Left lung (tissue), 10 donors: ENCODE data around the gene DSTYK. TPM values are rescaled to one million over a fixed set of nuclear protein-coding genes. Genes with fewer than 3 reads are reported as not detected.

Source experiments
- ATAC-seq: fragments of 200-7000 bp; cut with Tn5 transposase; one replicate; pipeline ENCODE4 v1.9.1; 2020; ENCODE audit warnings: moderate library complexity
- DNase-seq, 4 donors: peaks; one replicate each; pipeline ENCODE4 v3.0.0-alpha.2; 2013 to 2020
- H3K27ac ChIP-seq, 2 donors: fragments of 200-600 bp; sonication (generic) in 1 of 2; one replicate each; pipeline versions ENCODE4 v1.5.0 to v1.8.0; 2020 to 2021
- H3K27me3 ChIP-seq, 2 donors: fragments of 200-600 bp; sonication (generic) in 1 of 2; one replicate each; pipeline versions ENCODE4 v1.5.0 to v1.8.0; 2020 to 2021
- H3K36me3 ChIP-seq, 2 donors: fragments of 200-600 bp; sonication (generic) in 1 of 2; one replicate each; pipeline versions ENCODE4 v1.5.0 to v1.8.0; 2020 to 2021
- H3K4me1 ChIP-seq, 2 donors: fragments of 200-600 bp; one replicate each; pipeline ENCODE4 v1.8.0; 2021
- H3K4me3 ChIP-seq, 2 donors: fragments of 200-600 bp; sonication (generic) in 1 of 2; one replicate each; pipeline versions ENCODE4 v1.5.0 to v1.8.0; 2020 to 2021; ENCODE audit warnings: mild to moderate bottlenecking in 1 of 2
- H3K9me3 ChIP-seq, 2 donors: fragments of 200-600 bp; sonication (generic) in 1 of 2; one replicate each; pipeline versions ENCODE4 v1.5.0 to v1.8.0; 2020 to 2021
- intact Hi-C, 2 donors: fragments of 100-400 bp; cut with DNase I; formaldehyde crosslinking; loops; one replicate each; pipeline versions ENCODE4 v1.11.2 to v1.14.2; 2022
- polyA plus RNA-seq, 6 donors: library from polyadenylated mRNA; unstranded; fragments of 120-200 nt; gene quantifications; one replicate each; pipeline ENCODE4 v1.2.1, GENCODE V29; 2013; ENCODE audit not compliant: insufficient read length in 6 of 6
- total RNA-seq, 2 donors: library from RNA; stranded (reverse); fragmentation: NEBNext Ultra II Directional; extraction: Animal tissue kit (Norgen Biotek cat#: 25700); gene quantifications; one replicate each; pipeline ENCODE4 v1.2.1, GENCODE V29; 2021
- TF ChIP-seq, protein P1 (sequence below), 2 donors: fragments of 200-600 bp; sonication (generic) in 1 of 2; IDR thresholded peaks; one replicate each; pipeline versions ENCODE4 v1.5.0 to v1.8.0; 2021; ENCODE audit warnings: antibody characterized with exemption in 2 of 2
- donor health status: DM: no; HTN: yes; CAD: no.
- donor health status: DM: no; HTN: no; CAD: no.

The DSTYK gene
- total and polyA plus RNA-seq, 8 donors: 11.1 to 18.4 (median 17.1) TPM

DNA sequence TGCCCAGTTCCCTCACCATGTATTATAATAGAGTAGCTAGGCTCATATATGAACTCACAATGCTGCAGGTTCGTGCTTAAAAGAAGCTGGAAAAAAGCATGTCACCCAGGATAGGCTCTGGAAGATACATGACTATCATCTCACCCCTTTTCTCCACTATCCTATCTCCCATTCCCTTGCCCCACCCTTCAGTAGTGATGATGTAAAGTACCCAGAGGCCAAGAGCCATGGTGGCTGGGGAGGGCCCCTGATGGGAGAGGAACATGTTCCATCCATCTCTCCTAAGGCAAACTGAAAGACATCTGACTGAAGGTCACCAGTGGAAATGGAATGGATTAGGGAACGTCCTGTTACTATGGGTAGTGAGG lies 69.4 kb downstream of the DSTYK start:
- no peak overlapping the region for H3K27ac ChIP-seq
- intact Hi-C loops: no loop called here
- H3K27me3 ChIP-seq: no peaks in the 10 kb centered on the region
- H3K4me3 ChIP-seq: no peak overlapping the region
- peaks cover 0 to 8% of the 10 kb centered on the region in 2 donors for H3K4me1 ChIP-seq
- DNase-seq (no peak), ATAC-seq (no peak)
- TF ChIP-seq, protein P1, sequence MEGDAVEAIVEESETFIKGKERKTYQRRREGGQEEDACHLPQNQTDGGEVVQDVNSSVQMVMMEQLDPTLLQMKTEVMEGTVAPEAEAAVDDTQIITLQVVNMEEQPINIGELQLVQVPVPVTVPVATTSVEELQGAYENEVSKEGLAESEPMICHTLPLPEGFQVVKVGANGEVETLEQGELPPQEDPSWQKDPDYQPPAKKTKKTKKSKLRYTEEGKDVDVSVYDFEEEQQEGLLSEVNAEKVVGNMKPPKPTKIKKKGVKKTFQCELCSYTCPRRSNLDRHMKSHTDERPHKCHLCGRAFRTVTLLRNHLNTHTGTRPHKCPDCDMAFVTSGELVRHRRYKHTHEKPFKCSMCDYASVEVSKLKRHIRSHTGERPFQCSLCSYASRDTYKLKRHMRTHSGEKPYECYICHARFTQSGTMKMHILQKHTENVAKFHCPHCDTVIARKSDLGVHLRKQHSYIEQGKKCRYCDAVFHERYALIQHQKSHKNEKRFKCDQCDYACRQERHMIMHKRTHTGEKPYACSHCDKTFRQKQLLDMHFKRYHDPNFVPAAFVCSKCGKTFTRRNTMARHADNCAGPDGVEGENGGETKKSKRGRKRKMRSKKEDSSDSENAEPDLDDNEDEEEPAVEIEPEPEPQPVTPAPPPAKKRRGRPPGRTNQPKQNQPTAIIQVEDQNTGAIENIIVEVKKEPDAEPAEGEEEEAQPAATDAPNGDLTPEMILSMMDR (IDR thresholded peaks at IDR 0.05): no peak
- no peaks in the 10 kb centered on the region for H3K9me3 ChIP-seq
- peaks cover 0 to 17% of the 10 kb centered on the region in 2 donors for H3K36me3 ChIP-seq

DNA sequence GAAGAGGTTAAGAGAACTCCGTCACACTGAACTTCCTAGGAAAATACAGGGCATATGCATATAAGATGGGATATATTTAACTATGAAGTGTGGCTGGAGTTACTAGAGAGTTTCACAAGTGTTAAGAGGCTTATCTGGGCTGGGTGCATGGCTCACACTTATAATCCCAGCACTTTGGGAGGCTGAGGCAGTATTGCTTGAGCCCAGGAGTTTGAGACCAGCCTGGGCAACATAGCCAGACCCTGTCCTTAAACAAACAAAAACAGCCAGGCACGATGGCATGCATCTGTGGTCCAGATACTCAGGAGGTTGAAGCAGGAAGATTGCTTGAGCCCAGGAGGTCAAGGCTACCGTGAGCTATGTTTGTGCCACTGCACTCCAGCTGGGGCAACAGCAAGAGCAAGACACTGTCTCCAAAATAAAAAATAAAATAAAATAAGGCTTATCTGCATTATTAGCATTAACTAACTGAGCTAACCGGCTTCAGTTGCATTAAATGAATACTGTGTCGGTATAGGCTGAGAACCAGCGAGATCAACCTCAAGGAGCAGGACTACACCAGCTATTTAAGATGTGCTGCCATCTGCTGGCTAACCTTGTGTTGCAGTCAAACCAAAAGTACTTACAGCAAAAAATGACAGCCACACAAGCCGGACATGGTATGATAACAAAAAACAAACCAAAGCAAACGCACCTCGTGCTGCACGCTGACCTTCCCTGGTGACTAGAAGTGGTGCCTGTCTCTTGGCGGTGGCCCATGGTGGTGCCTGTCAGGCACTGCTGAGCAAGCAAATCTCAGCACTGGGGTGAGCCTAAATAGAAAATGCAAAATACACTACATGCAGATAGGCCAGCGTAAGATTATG lies 70.0 kb downstream of the DSTYK start:
- DNase-seq: peak in 3 of 4 donors; percentile 65 to 83 (median 71)
- Histone ChIP-seq H3K27me3 (no peaks in the 10 kb centered on the region), H3K9me3 (no peaks in the 10 kb centered on the region), H3K36me3 (peaks cover 0 to 11% of the 10 kb centered on the region in 2 donors), H3K4me3 (no peak overlapping the region), H3K4me1 (peaks cover 0 to 8% of the 10 kb centered on the region in 2 donors), H3K27ac (no peak overlapping the region)
- intact Hi-C loops: no loop called here
- peak; percentile 93 for ATAC-seq
- TF ChIP-seq, protein P1 (IDR thresholded peaks at IDR 0.05): peak; percentile 73 to 83

DNA sequence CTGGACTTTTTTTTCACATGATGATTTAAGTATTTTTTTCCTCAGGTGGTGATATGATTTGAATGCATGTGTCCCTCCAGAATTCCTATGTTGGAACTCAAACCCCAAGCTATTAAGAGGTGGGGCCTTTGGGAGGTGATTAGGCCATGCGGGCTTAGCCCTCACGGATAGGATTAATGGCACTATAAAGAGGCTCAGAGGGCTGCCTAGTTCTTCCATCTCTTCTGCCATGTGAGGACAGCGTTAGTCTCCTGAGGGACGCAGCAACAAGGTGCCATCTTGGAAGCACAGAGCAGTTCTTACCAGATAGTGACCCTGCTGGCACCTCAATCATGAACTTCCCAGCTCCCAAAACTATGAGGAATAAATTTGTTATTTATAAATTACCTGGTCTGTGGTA lies 71.4 kb downstream of the DSTYK start:
- ATAC-seq (no peak), DNase-seq (no peak)
- H3K4me3 ChIP-seq: no peak overlapping the region
- H3K9me3 ChIP-seq: no peaks in the 10 kb centered on the region
- H3K4me1 ChIP-seq: peaks cover 0 to 8% of the 10 kb centered on the region in 2 donors
- intact Hi-C loops: no loop called here
- no peaks in the 10 kb centered on the region for H3K27me3 ChIP-seq
- TF ChIP-seq, protein P1 (IDR thresholded peaks at IDR 0.05): no peak
- no peak overlapping the region for H3K27ac ChIP-seq
- H3K36me3 ChIP-seq: no peaks in the 10 kb centered on the region

DNA sequence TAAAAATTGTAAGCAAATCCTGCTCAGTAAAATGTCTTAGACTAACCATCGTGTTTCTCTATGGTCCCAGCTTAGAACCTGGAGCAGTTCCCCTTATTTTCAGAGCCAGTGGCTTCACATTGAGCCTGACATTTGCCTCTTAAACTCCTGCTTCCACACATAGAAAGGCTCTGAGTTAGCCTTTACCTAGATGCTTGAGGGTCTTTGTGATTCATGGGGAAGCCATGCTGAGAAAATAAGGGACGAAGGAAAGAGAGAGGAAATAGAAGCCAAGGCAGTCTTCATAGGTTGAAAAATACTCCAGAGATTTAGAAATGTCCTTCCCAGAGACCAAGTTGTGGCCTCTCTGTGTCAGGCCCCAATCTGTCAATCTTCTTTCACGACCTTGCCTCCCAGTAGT lies 73.6 kb downstream of the DSTYK start:
- Histone ChIP-seq H3K4me3 (no peak overlapping the region), H3K9me3 (no peaks in the 10 kb centered on the region), H3K36me3 (no peaks in the 10 kb centered on the region), H3K27me3 (no peaks in the 10 kb centered on the region), H3K27ac (no peak overlapping the region), H3K4me1 (peaks cover 0 to 8% of the 10 kb centered on the region in 2 donors)
- DNase-seq (no peak), ATAC-seq (no peak)
- TF ChIP-seq, protein P1 (IDR thresholded peaks at IDR 0.05): no peak
- intact Hi-C loops: no loop called here

DNA sequence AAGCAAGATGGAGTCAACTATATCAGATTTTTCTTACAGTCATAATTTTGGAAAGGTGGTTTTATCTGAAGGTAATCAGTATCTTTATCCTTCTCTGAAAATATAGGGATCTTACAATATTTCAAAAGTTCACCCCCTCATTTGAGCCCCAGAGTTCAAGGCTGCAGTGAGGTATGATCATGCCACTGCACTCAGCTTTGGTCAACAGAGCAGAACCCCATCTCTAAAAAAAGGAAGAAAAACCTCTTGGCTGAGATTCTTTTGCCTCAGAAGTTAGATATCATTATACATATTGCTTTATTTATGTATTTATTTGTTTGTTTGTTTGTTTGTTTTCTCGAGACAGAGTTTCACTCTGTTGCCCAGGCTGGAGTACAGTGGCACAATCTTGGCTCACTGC lies 78.2 kb downstream of the DSTYK start:
- Histone ChIP-seq H3K9me3 (no peaks in the 10 kb centered on the region), H3K27ac (no peak overlapping the region), H3K4me3 (no peak overlapping the region), H3K36me3 (no peaks in the 10 kb centered on the region), H3K27me3 (no peaks in the 10 kb centered on the region), H3K4me1 (no peaks in the 10 kb centered on the region)
- TF ChIP-seq, protein P1 (IDR thresholded peaks at IDR 0.05): no peak
- no peak for DNase-seq
- ATAC-seq: no peak
- intact Hi-C loops: no loop called here
